ENCODE results near the gene FAXC.

FAXC gene

GRCh38 chr6:99349171-99350141 is at the start of gene FAXC:
TSS of gene FAXC (minus strand) at chr6:99349674. CDS start at chr6:99349372, 302 bp downstream.
- no peaks in the 10 kb centered on the region for H3K36me3 ChIP-seq (ENCODE audit: control insufficient read depth, insufficient read depth, low read length, severe bottlenecking)
- peak within 1 kb of the TSS; percentile 15 for H3K9ac ChIP-seq (ENCODE audit: low read length)
- H3K4me1 ChIP-seq (ENCODE audit: control insufficient read depth, insufficient read depth, low read length): peaks cover 2% of the 10 kb centered on the region
- H3K4me3 ChIP-seq (ENCODE audit: low read length): peak within 1 kb of the TSS; percentile 74
- DNase-seq (ENCODE audit: low read depth): peak; percentile 67
- H3K9me3 ChIP-seq (ENCODE audit: control insufficient read depth, low read length): no peaks in the 10 kb centered on the region
- H3K27me3 ChIP-seq (replicated peaks; ENCODE audit: control insufficient read depth, insufficient read depth, low read length): peaks cover 40% of the 10 kb centered on the region

GRCh38 chr6:99397287-99397686 is 47.8 kb upstream of the FAXC start:
- H3K27me3 ChIP-seq (replicated peaks; ENCODE audit: control insufficient read depth, insufficient read depth, low read length): no peaks in the 10 kb centered on the region
- peaks cover 53% of the 10 kb centered on the region for H3K36me3 ChIP-seq (ENCODE audit: control insufficient read depth, insufficient read depth, low read length, severe bottlenecking)
- H3K9me3 ChIP-seq (ENCODE audit: control insufficient read depth, low read length): no peaks in the 10 kb centered on the region
- peaks cover 5% of the 10 kb centered on the region for H3K4me1 ChIP-seq (ENCODE audit: control insufficient read depth, insufficient read depth, low read length)
- DNase-seq (ENCODE audit: low read depth): no peak
- H3K9ac ChIP-seq (ENCODE audit: low read length): no peak overlapping the region
- H3K4me3 ChIP-seq (ENCODE audit: low read length): no peak overlapping the region

GRCh38 chr6:99393698-99394531 is 44.4 kb upstream of the FAXC start, which contains the start of gene COQ3:
TSS of gene COQ3 (minus strand) at chr6:99394195. CDS start at chr6:99394179, 16 bp downstream.
- Histone ChIP-seq H3K9ac (ENCODE audit: low read length) (peak within 1 kb of the TSS; percentile 93), H3K4me3 (ENCODE audit: low read length) (peak within 1 kb of the TSS; percentile 88), H3K27me3 (replicated peaks; ENCODE audit: control insufficient read depth, insufficient read depth, low read length) (no peaks in the 10 kb centered on the region), H3K4me1 (ENCODE audit: control insufficient read depth, insufficient read depth, low read length) (peaks cover 5% of the 10 kb centered on the region), H3K36me3 (ENCODE audit: control insufficient read depth, insufficient read depth, low read length, severe bottlenecking) (peaks cover 21% of the 10 kb centered on the region), H3K9me3 (ENCODE audit: control insufficient read depth, low read length) (no peaks in the 10 kb centered on the region)
- DNase-seq (ENCODE audit: low read depth): peak; percentile 89

GRCh38 chr6:99393366-99393697 is 43.9 kb upstream of the FAXC start:
- peak overlapping the region; percentile 88 for H3K4me3 ChIP-seq (ENCODE audit: low read length)
- no peak for DNase-seq (ENCODE audit: low read depth)
- H3K9ac ChIP-seq (ENCODE audit: low read length): peak overlapping the region; percentile 93
- H3K9me3 ChIP-seq (ENCODE audit: control insufficient read depth, low read length): no peaks in the 10 kb centered on the region
- peaks cover 5% of the 10 kb centered on the region for H3K4me1 ChIP-seq (ENCODE audit: control insufficient read depth, insufficient read depth, low read length)
- peaks cover 15% of the 10 kb centered on the region for H3K36me3 ChIP-seq (ENCODE audit: control insufficient read depth, insufficient read depth, low read length, severe bottlenecking)
- H3K27me3 ChIP-seq (replicated peaks; ENCODE audit: control insufficient read depth, insufficient read depth, low read length): no peaks in the 10 kb centered on the region

GRCh38 chr6:99390896-99391295 is 41.4 kb upstream of the FAXC start:
- Histone ChIP-seq H3K9ac (ENCODE audit: low read length) (no peak overlapping the region), H3K36me3 (ENCODE audit: control insufficient read depth, insufficient read depth, low read length, severe bottlenecking) (no peaks in the 10 kb centered on the region), H3K4me3 (ENCODE audit: low read length) (no peak overlapping the region), H3K9me3 (ENCODE audit: control insufficient read depth, low read length) (no peaks in the 10 kb centered on the region), H3K27me3 (replicated peaks; ENCODE audit: control insufficient read depth, insufficient read depth, low read length) (no peaks in the 10 kb centered on the region), H3K4me1 (ENCODE audit: control insufficient read depth, insufficient read depth, low read length) (peaks cover 5% of the 10 kb centered on the region)
- no peak for DNase-seq (ENCODE audit: low read depth)

- no peaks in the 10 kb centered on the region for H3K36me3 ChIP-seq (ENCODE audit: control insufficient read depth, insufficient read depth, low read length, severe bottlenecking)
- H3K4me3 ChIP-seq (ENCODE audit: low read length): no peak overlapping the region
- no peak overlapping the region for H3K9ac ChIP-seq (ENCODE audit: low read length)
- no peaks in the 10 kb centered on the region for H3K9me3 ChIP-seq (ENCODE audit: control insufficient read depth, low read length)
- H3K27me3 ChIP-seq (replicated peaks; ENCODE audit: control insufficient read depth, insufficient read depth, low read length): no peaks in the 10 kb centered on the region
- no peak for DNase-seq (ENCODE audit: low read depth)
- H3K4me1 ChIP-seq (ENCODE audit: control insufficient read depth, insufficient read depth, low read length): no peaks in the 10 kb centered on the region
Measured at GRCh38 chr6:99384507-99384906, 35.0 kb upstream of the FAXC start.

GRCh38 chr6:99378636-99379035 is 29.2 kb upstream of the FAXC start:
- no peaks in the 10 kb centered on the region for H3K4me1 ChIP-seq (ENCODE audit: control insufficient read depth, insufficient read depth, low read length)
- no peaks in the 10 kb centered on the region for H3K27me3 ChIP-seq (replicated peaks; ENCODE audit: control insufficient read depth, insufficient read depth, low read length)
- no peaks in the 10 kb centered on the region for H3K36me3 ChIP-seq (ENCODE audit: control insufficient read depth, insufficient read depth, low read length, severe bottlenecking)
- no peaks in the 10 kb centered on the region for H3K9me3 ChIP-seq (ENCODE audit: control insufficient read depth, low read length)
- H3K9ac ChIP-seq (ENCODE audit: low read length): no peak overlapping the region
- DNase-seq (ENCODE audit: low read depth): no peak
- H3K4me3 ChIP-seq (ENCODE audit: low read length): no peak overlapping the region

DNA sequence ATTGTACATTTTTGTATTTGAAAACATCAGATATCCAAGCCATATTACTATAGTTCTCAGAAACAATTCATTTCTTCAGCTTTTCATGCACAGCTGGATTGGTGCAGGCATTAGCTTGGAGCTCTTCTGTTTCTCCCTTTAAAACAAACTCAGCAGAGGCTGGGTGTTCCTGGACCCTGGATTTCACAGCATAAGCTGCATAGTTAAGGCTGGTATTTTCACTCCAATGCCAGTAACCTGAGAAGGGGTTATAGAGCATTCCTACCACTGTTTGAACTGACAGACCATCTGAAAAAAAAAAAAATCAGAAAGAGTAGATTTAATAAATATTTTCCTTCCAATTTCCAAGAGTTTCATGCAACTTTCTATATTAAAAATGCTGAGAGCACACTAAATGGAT is 20.1 kb upstream of the FAXC start:
- no peak overlapping the region for H3K4me3 ChIP-seq (ENCODE audit: low read length)
- no peaks in the 10 kb centered on the region for H3K9me3 ChIP-seq (ENCODE audit: control insufficient read depth, low read length)
- H3K27me3 ChIP-seq (replicated peaks; ENCODE audit: control insufficient read depth, insufficient read depth, low read length): no peaks in the 10 kb centered on the region
- DNase-seq (ENCODE audit: low read depth): peak; percentile 9
- H3K9ac ChIP-seq (ENCODE audit: low read length): no peak overlapping the region
- H3K36me3 ChIP-seq (ENCODE audit: control insufficient read depth, insufficient read depth, low read length, severe bottlenecking): no peaks in the 10 kb centered on the region
- H3K4me1 ChIP-seq (ENCODE audit: control insufficient read depth, insufficient read depth, low read length): no peaks in the 10 kb centered on the region

- DNase-seq (ENCODE audit: low read depth): no peak
- no peak overlapping the region for H3K9ac ChIP-seq (ENCODE audit: low read length)
- H3K36me3 ChIP-seq (ENCODE audit: control insufficient read depth, insufficient read depth, low read length, severe bottlenecking): no peaks in the 10 kb centered on the region
Measured at GRCh38 chr6:99366852-99367251, 17.4 kb upstream of the FAXC start.

GRCh38 chr6:99364026-99364425 is 14.6 kb upstream of the FAXC start:
- Histone ChIP-seq H3K9me3 (ENCODE audit: control insufficient read depth, low read length) (no peaks in the 10 kb centered on the region), H3K27me3 (replicated peaks; ENCODE audit: control insufficient read depth, insufficient read depth, low read length) (peaks cover 18% of the 10 kb centered on the region), H3K36me3 (ENCODE audit: control insufficient read depth, insufficient read depth, low read length, severe bottlenecking) (no peaks in the 10 kb centered on the region), H3K4me1 (ENCODE audit: control insufficient read depth, insufficient read depth, low read length) (no peaks in the 10 kb centered on the region), H3K4me3 (ENCODE audit: low read length) (no peak overlapping the region), H3K9ac (ENCODE audit: low read length) (no peak overlapping the region)
- no peak for DNase-seq (ENCODE audit: low read depth)

More at GRCh38 chr6:99366852-99367251, 17.4 kb upstream of the FAXC start:
- Histone ChIP-seq H3K4me3 (ENCODE audit: low read length) (no peak overlapping the region), H3K4me1 (ENCODE audit: control insufficient read depth, insufficient read depth, low read length) (no peaks in the 10 kb centered on the region), H3K9me3 (ENCODE audit: control insufficient read depth, low read length) (no peaks in the 10 kb centered on the region), H3K27me3 (replicated peaks; ENCODE audit: control insufficient read depth, insufficient read depth, low read length) (no peaks in the 10 kb centered on the region)

DNA sequence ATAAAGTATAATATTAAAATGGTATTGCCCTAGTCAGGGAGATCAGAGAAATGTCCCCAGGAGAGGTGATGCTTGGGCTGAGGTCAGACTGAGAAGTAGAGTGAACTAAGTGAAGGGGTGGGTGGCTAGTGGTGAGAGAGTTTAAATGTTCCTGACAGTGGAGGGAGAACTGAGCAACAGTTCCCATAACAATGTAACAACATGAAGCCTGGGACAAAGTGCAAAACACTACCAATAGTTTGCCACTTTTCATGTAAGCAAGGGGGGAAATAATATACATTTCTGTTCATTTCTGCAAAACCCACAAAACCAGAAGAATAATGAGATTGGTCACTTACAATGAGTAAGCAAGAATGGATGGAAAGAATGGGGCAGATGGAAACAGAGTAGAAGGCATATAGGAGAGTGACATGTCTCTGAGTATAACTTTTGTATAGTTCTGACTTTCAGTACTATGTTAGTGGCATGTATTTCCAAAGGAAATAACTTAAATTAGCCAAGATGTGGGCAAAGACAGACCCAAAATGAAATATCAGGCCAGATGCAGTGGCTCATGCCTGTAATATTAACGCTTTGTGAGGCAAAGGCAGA is 13.3 kb upstream of the FAXC start:
- DNase-seq (ENCODE audit: low read depth): no peak
- Histone ChIP-seq H3K4me1 (ENCODE audit: control insufficient read depth, insufficient read depth, low read length) (no peaks in the 10 kb centered on the region), H3K27me3 (replicated peaks; ENCODE audit: control insufficient read depth, insufficient read depth, low read length) (peaks cover 23% of the 10 kb centered on the region), H3K4me3 (ENCODE audit: low read length) (no peak overlapping the region), H3K36me3 (ENCODE audit: control insufficient read depth, insufficient read depth, low read length, severe bottlenecking) (no peaks in the 10 kb centered on the region), H3K9me3 (ENCODE audit: control insufficient read depth, low read length) (no peaks in the 10 kb centered on the region), H3K9ac (ENCODE audit: low read length) (no peak overlapping the region)

Data from adipocyte (in vitro differentiated cells).